IMR-90 (cell line): ENCODE results near the gene PLXDC2.

Experiments used
- BHLHE40 ChIP-seq: fragments of 150-350 bp; IDR thresholded peaks from 2 replicates; pipeline ENCODE4 v1.6.1; 2016; ENCODE audit warnings: mild to moderate bottlenecking, low read depth, low read length
- CEBPB ChIP-seq: IDR thresholded peaks from 2 replicates; pipeline ENCODE4 v1.6.1; 2012; ENCODE audit warnings: low read depth, low read length, improper control_type of control experiment
- MAZ ChIP-seq: IDR thresholded peaks from 2 replicates; pipeline ENCODE4 v1.6.1; 2012; ENCODE audit warnings: low read depth, mild to moderate bottlenecking, low read length, improper control_type of control experiment, moderate library complexity, borderline replicate concordance
- NFE2L2 ChIP-seq: fragments of 150-350 bp; IDR thresholded peaks from 2 replicates; pipeline ENCODE4 v1.6.1; 2016; ENCODE audit warnings: low read depth, mild to moderate bottlenecking, low read length
- POLR2A ChIP-seq: IDR thresholded peaks from 2 replicates; pipeline ENCODE4 v1.6.1; 2012; ENCODE audit warnings: mild to moderate bottlenecking, low read depth, low read length
- RAD21 ChIP-seq: IDR thresholded peaks from 2 replicates; pipeline ENCODE4 v1.6.1; 2012; ENCODE audit warnings: low read length, improper control_type of control experiment
- RCOR1 ChIP-seq: IDR thresholded peaks from 2 replicates; pipeline ENCODE4 v1.6.1; 2012; ENCODE audit warnings: mild to moderate bottlenecking, low read length, improper control_type of control experiment; ENCODE audit not compliant: insufficient replicate concordance
- SMC3 ChIP-seq: fragments of 150-350 bp; IDR thresholded peaks from 2 replicates; pipeline ENCODE4 v1.6.1; 2016; ENCODE audit warnings: low read depth, mild to moderate bottlenecking, antibody characterized with exemption, low read length, moderate library complexity
- TF ChIP-seq, protein P1 (sequence below): conservative IDR thresholded peaks from 2 replicates; pipeline ENCODE4 v1.5.1; 2012; ENCODE audit warnings: mild to moderate bottlenecking, low read depth, low read length, improper control_type of control experiment

DNA sequence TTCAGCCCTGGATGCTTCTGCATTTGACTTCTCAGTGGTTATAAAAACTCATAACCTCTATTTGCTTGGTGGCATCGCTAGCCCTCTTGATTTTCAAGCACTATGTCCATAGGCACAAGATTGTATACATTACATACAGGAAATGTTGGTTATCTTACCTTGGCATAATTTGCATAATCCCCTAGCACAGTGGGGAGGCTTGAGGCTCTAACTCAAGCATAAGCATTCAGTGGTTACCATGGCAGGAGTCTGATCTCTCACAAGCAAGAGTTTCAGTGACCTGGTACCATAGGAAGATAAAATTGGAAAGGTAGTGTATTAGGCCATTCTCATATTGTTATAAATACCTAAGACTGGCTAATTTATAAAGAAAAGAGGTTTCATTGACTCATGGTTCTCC, 121.8 kb downstream of the PLXDC2 start:
- TF ChIP-seq, protein P1, sequence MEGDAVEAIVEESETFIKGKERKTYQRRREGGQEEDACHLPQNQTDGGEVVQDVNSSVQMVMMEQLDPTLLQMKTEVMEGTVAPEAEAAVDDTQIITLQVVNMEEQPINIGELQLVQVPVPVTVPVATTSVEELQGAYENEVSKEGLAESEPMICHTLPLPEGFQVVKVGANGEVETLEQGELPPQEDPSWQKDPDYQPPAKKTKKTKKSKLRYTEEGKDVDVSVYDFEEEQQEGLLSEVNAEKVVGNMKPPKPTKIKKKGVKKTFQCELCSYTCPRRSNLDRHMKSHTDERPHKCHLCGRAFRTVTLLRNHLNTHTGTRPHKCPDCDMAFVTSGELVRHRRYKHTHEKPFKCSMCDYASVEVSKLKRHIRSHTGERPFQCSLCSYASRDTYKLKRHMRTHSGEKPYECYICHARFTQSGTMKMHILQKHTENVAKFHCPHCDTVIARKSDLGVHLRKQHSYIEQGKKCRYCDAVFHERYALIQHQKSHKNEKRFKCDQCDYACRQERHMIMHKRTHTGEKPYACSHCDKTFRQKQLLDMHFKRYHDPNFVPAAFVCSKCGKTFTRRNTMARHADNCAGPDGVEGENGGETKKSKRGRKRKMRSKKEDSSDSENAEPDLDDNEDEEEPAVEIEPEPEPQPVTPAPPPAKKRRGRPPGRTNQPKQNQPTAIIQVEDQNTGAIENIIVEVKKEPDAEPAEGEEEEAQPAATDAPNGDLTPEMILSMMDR, result no peak
- TF ChIP-seq RAD21, result no peak
- no peak for TF ChIP-seq CEBPB
- no peak for TF ChIP-seq POLR2A
- TF ChIP-seq MAZ, result no peak
- TF ChIP-seq BHLHE40, result no peak
- no peak for TF ChIP-seq NFE2L2
- no peak for TF ChIP-seq RCOR1
- TF ChIP-seq SMC3, result no peak
